Hematopoietic multipotent progenitor cell (in vitro differentiated cells): Measurements from ENCODE around the gene ADAM10. TPM values are rescaled to one million over a fixed set of nuclear protein-coding genes. Genes with fewer than 3 reads are reported as not detected.

ENCODE experiments used
- DNase-seq, 3 donors: peaks; one replicate each; pipeline ENCODE4 v3.0.0-alpha.2; 2011 to 2015; ENCODE audit warnings: low read depth in 2 of 3, low spot score in 2 of 3
- total RNA-seq: library from RNA; depleted of rRNA; stranded (reverse); fragments of >200 nt; gene quantifications from one replicate; pipeline ENCODE4 v1.2.3, GENCODE V29; 2012

ADAM10 gene
- total RNA-seq, 1 donor = 57.6 TPM

DNA sequence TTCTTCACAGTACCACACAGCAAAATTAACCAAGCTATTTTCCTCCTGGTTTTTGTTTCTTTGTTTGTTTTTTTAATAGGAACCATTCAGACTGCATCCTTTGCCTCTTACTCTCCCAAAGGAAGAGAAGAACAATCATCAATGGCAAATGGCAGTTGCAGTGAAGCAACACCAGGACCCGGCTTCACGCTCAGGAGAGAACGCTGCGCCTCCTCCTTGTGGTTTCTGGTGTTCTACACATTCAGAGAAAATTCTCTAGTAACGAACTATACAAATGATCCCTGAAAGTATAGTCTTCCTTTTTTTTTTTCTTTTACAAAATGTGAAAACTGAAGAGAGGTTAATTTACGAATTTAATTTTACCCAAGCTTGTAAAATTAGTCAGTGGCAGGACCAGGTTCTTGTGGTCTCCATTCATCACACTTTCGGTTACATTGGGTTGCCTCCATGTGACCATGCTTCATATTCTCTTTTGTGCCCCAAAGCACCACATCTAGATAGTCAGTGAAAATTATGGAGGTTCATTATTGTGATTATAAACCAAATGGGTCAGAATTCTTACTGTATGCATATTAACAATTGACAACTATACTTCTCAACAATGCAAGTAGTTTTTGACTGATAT, 11.0 kb upstream of the ADAM10 start:
- no peak for DNase-seq

DNA sequence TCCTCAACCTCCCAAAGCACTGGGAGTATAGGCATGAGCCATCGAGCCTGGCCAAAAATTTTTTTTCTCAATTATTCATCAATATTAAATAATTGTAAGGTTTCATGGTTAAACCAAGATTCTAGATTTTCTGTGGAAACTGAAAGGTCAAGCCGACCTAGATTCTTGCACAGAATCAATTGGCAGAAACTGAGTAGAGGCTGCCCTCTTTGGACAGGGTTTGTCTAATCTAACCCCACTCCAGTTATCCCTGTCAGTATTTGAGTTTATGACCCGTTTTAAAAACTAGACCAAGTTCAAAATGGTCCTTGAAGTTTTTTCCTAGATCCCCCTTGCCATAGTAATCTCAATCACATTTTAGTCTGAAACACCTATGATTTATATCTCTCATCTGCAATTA, 8.6 kb upstream of the ADAM10 start:
- DNase-seq = peak in 1 of 3 donors; percentile 30

DNA sequence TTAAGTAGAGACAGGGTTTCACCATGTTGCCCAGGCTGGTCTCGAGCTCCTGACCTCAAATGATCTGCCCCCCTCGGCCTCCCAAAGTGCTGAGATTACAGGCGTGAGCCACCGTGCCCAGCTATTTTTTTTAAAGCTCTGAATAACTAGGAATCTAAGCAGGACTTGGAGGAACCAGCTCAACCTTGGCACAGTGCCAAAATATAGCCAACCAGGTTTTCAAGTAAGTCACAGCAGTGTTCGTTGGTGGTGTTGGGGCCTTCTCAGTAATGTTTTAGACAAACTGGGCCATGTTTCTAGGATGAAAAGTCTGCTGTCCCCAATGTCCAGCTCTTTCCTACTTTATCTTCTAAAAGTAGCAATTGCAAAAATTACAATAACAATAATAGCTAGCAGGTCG, 6.4 kb upstream of the ADAM10 start:
- no peak for DNase-seq

DNA sequence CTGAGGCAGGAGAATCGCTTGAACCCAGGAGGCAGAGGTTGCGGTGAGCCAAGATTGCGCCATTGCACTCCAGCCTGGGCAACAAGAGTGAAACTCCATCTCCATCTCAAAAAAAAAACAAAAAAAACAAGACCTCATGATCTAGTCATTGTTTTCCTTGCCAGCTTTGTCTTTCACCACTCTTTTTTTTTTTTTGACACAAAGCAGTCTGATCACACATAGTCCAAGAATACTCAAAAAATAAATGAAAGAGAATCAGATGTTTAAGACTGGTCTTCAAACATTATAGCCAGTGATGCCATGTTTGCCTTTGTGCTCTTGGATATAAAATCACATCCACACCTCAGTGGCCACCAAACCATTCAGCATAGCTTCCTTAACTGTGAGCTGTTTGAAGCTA, 5.8 kb upstream of the ADAM10 start:
- no peak for DNase-seq

DNA sequence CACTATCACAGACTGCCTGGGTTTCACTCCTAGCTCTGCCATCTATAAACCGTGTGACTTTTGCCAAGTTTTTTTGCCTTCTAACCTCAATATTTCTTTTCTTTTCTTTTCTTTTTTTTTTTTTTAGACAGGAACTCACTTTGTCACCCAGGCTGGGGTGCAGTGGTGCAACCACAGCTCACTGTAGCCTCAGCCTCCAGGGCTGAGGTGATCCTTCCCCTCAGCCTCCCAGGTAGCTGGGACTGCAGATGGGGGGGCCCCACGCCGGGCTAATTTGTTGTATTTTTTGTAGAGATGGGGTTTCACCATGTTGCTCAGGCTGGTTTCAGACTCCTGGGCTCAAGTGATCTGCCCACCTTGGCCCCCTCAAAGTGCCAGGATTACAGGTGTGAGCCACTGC, 3.2 kb upstream of the ADAM10 start:
- no peak for DNase-seq

DNA sequence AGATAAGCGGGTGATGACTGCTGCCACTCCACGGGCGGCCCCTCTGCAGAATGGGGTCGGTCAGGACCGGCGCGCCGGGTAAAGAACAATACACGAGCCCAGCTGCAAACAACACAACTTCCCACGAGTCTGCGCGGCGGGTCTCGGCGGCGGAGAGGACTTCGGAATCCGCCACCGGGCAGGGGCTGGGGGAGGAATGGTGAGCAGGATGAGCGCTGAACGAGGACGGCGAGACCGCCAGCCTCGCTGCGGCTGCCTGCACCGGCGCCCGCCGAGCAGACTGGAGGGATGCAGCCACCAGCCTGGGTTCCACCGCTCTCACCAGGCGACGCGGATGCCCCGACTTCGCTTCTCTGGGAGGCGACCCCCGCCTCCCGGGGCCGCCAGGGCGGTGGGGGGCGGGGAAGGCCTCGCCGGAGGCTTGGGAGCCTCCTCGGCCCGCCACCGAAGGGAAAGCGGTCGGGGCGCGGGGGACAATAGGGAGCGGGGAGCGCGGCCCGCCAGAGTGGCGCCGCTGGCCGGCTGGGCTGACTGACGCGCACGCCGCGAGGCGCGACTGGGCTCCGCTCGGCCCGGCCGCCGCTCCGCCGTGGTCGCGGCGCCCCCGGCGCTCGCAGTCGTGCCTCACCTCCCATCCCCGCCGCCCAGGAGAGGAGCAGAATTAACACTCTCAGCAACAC, 515 bp downstream of the ADAM10 start:
- DNase-seq = peak in 1 of 3 donors; percentile 55

DNA sequence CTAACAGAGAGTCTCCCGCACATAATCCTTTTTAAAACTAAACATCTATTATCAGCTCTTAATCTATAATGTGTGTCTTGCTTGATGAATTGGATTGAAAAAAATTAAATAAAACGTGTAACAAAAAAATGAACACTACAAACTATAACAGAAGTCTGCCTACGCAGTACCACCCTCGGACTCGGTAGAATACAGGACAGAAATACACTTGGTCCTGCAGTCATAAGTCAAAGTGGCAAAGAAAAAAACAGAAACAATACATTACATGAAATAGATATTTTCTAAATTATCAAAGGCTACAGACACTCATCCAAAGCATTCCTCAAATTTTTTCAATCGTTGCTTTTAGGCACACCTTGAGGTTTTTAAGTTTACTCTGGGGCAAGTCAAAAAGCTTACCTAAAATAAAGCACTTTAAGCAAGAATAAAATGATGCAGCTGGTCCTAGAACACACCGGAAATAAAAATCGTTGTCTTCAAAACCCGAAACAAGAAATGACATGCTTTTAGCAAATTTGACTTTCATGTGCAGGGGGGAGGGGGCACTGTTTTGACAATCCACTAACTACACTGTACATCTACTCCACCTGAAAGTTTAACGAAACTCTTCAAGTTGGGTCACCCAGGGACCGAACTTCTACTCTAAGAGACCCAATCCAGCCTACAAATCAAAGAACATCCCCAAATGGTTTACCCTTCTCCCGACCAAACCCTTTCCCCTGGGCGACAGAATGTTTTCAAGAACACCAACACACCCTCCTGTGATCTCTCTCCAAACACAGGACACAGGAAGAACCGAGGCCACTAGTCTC, 1.3 kb downstream of the ADAM10 start:
- peak in 1 of 3 donors; percentile 11 for DNase-seq

DNA sequence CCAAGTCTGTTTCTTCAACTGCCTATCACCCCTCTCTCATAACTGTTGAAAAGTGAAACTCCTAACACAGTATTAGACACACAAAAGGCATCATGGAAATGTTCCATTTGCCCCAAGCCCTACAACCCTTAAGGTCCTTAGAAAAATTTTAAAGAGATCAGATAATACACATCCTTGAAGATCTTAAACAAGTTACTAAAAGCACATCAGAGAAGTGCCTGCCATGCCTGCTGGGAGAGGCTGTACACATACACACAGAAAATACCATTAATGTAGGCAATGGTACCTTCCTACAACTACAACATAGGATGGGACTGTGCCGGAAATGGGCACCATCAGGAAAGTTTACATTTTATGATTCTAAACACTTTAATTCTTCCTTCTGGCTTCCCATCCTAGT, 3.3 kb downstream of the ADAM10 start:
- DNase-seq = no peak

DNA sequence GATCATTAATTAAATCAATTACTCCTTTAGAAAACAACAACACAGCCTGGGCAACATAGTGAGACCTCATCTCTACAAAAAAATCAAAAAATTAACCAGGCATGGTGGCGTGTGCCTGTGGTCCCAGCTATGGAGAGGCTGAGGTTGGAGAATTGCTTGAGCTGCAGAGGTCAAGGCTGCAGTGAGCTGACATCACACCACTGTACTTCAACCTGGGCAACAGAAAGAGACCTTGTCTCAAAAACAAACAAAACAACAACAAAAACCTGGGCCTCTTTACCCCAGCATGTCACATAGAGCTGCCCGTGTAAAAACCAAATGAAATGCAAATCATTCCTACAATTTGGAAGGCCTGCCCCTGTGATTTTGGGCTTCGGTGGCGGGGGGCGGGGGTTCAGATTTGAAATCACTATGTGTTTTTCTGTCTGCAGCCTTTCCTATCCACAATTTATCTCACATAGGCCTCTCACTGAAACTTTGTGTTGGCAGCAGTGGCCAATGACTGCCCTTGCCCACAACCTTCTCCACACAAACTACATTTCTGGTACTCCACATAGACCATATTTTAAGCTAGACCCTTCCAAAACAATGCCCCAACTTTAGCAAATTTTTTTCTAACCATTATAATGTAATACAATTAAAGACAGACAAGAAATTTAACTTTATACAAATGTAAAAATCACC, 6.5 kb downstream of the ADAM10 start:
- DNase-seq = no peak

DNA sequence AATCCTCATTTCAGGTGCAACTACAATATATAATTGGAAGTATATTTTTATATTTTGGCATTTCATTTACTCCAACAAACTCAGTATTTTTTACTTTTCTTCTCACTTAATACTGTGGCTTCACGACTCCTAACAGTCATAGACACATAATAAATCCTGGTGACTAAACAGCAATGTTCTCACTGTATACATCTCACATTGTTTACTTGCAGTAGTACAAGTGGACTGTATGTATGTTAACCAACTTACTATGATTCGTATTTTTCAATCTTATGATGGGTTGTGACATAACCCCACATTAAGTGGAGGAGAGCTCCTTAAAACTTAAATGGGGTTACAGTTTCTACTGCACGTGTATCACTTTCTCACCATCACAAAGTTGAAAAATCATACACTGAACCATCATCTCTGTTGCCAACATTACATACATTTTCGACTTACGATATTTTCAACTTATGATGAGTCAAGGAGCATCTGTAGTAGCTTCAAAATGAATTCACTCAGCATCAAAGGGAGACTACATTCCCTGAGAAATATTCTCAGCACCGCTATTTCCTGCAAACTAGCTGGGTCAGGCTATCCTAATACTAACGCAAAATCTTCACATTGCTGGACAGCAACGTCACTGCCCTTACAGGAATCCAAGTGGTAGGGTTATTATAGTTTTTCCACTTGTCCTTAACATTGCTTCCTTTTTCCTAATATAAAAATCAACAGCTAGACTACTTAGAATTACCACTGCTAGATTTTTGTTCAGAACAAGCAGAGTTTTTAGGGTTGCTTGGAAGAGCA, 7.3 kb downstream of the ADAM10 start:
- DNase-seq = no peak

DNA sequence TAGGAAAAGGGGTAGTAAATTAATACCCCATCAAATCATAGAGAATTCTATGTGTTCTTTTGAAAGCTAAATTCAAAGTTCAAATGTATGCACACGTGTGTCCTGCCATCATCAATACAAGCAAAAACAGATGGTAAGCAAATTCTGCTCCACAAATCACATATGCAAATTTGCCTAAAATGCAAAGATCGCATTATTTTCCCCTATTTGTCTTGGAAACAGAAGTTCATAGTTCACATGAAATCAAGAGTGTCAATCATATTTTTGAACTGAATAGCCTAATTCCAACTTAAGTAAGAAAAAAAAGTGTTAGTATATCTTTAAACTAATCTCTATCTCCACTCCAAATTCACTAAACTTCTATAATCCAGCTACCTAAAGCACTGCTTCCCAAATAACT, 8.5 kb downstream of the ADAM10 start:
- no peak for DNase-seq

DNA sequence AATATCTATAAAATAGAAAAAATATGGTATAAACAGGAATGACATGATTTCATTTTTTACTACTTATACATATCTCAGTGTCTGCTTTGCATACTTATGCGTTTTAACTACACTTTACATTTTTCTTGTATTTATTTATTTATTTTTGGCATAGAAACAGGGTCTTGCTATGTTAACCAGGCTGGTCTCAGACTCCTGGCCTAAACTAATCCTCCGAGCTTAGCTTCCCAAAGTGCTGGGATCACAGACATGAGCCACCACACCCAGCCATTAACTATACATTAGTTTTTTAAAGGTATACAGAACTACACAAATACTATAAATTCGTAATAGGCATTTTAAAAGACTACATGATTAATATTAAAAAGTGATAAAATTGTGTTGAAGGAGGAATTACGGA, 9.1 kb downstream of the ADAM10 start:
- DNase-seq = no peak

DNA sequence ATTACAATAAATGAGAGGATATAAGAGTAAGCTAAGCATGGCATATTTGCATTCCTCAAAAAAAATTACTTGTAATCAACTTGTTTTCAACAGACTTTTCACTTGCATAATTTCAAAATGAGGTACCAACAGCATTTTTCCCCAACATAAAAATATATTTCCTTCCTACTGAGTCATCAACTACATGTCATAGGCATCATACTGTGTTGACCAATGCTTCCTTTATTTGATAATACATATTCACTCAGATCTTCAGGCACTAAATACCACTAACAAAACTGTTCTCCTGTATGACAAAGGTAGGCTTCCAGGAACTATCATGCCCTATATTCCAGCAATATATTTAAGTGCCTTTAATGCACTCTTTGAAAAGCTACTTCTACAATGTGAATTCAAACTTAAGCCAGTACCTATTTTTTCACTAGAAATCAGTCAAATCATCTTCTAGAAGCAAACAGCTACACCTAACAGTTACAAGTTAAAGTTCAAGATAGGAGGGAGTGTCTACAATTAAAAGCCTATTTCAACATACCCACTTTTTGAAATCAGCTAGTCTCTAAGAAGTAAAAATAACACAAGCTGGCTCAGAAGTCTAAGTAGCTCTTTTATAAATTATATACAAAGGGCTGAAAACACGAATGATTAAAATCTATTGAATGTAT, 11.3 kb downstream of the ADAM10 start:
- peak in 1 of 3 donors; percentile 36 for DNase-seq

DNA sequence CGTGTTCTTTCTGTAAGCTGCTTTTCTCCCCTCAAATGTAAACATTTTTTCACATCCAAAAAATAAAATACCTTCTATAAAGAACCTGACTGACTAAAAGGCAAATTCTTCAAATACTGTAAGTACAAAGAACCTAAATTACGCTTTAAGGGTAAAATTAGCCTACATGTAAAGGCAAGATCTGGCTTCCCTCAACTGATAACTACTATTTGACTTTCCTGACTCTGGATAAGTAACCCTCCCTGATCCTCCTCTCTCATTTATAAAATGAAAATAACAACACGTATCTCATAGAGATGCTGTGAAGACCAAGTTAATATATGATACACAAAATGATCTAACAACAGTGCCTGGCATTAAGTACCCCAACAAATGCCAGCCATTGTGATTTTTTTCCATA, 12.2 kb downstream of the ADAM10 start:
- no peak for DNase-seq

DNA sequence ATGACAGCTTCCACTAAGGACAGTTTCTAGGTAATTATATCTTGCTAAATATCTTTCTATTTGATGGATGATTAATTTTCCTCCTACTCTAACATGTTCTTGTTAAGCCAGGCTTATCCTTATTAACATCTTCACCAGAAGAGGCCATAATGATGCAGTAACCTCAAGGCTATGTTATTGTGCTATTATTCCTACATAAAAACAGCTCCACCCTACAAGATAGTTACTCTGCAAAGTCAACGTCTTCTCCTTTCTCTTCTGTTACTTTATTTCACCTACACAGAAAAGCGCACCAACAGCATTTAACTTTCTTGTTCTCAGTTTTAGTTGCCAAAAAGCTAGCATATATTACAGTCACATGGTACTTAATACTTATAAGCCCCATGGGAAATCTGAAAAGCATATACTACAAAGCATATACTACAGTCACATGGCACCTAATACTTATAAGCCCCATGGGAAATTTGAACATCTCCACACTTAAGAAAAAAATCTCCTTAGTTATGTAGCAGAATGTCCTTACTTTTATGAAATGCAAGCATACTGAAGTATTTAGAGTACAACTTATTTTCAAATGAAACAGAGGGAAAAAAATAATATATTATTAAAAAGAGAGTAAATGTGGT, 13.4 kb downstream of the ADAM10 start:
- DNase-seq = no peak

DNA sequence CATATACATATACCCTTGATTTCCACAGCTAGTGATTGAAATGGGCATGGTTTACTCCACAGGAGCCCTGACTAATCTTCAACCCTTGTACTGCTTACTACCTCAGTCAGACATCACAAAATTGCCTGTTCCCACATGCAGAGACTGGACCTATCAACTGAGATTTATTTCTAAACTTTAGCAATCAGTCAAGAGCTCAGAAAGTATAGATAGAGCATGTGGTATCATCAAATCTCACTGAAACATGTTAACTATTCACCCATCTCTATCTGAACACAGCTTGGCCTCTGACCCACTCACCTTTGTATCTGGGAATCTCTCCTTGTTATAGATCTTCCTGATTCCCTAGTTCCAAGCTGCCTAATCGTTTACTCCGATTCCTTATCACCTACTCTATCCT, 14.6 kb downstream of the ADAM10 start:
- no peak for DNase-seq

DNA sequence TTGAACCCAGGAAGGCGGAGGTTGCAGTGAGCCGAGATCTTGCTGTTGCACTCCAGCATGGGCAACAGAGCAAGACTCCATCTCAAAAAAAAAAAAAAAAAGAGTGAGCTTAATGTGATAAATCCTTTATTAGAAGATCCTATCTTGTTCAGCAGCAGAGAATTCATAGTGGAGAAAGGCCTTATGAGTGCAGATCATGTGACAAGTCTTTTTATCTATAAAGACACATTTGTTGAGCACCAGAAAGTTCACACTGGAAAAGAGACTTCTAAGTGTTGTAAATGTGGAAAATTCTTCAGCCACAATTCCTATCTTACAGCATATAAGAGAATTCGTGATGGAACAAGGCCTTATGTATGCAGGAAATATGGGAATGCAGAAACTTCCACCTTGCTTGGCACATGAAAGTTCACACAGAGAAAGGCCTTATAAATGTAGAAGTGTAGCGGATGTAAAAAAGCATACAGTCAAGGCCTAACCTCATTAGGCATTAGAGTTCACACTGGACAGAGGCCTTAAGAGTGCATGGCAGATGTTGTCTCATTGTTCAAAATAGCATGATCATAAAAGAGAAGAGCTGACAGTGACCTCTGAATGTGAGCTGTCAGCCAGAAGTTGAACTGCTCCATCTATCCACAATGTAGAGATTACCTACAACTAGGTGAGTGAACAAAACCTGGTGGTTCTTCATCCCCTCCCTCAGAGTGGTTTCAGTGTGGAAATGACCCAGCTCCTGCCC, 16.7 kb downstream of the ADAM10 start:
- no peak for DNase-seq

DNA sequence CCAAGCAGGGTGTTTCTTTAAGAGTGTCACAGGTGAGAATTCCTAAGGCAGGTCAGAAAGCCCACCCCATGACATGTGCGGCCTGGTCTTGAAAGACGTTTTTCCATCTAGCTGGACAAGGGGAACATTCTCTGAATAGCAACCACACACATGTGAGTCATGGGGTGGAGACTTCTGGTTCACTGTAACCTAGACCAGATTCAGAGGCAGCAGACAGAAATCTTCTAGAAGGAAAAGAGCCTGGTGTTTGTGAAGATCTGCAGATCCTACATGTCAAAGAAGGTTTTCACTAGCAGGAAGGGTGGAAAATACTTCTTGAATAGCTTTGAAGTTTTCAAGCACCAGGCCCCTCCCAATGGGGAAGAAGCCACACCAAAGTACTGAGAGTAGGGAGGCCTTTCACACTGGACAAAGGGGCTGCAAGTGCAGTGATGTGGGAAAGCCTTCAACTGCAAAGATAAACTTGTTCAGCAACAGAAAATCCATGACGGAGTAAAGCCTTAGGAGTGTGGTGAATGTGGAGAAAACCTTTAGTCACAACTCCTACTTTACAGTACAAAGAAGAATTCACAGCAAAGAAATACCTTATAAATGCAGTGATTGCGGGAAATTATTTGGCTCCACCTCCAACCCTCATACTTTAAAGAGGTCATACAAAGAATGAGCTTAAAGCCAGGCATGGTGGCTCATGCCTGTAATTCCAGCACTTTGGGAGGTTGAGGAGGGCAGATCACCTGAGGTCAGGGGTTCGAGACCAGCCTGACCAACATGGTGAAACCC, 17.6 kb downstream of the ADAM10 start:
- no peak for DNase-seq
